ENCODE results near the gene NKD2.

Gene NKD2

DNA sequence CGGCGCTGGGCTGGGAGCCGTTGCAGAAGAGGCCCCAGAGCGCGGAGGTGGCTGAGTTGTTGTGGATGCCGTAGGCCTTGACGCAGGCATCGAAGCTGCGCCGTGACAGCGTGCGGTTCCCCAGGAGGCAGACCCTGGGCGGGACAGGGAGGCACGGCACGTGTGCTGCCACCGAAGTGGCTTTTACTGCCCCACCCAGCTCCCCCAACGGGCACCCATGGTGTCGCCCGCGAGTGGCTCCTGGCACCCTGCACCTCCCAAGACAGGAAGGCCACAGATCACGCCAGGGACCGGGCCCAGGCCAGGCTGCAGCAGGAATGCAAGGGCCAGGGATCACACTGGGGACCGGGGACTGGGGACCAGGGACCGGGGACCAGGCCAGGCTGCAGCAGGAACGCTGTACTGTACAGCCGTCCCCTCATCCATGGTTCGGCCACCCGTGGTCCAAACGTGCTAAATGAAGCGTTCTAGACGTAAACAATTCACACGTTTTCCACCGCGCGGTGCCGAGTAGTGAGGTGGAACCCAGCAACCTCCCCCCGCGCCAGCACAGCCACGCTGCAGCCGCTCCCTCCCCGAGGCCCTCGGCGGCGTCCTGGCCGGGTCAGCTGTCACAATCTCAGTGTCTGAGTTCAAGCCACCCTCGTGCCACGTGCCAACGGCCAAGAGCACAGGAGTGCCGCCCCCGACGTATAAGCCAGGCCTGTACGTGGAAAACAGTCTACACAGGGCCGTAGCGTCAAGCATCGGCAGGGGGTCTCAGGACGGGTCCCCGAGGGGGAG is 75.4 kb downstream of the NKD2 start:
- H3K4me1 ChIP-seq: no peaks in the 10 kb centered on the region
- no peak for DNase-seq
- intact Hi-C loops (cut with DNase I; ENCODE audit: low total_unique reads): no loop called here
- H3K4me3 ChIP-seq: no peak overlapping the region
- H3K9me3 ChIP-seq: no peaks in the 10 kb centered on the region
- no peaks in the 10 kb centered on the region for H3K27me3 ChIP-seq
- no peak overlapping the region for H3K27ac ChIP-seq
- H3K36me3 ChIP-seq: peaks cover 8 to 90% (median 65%) of the 10 kb centered on the region in 3 donors
- TF ChIP-seq, protein P1, sequence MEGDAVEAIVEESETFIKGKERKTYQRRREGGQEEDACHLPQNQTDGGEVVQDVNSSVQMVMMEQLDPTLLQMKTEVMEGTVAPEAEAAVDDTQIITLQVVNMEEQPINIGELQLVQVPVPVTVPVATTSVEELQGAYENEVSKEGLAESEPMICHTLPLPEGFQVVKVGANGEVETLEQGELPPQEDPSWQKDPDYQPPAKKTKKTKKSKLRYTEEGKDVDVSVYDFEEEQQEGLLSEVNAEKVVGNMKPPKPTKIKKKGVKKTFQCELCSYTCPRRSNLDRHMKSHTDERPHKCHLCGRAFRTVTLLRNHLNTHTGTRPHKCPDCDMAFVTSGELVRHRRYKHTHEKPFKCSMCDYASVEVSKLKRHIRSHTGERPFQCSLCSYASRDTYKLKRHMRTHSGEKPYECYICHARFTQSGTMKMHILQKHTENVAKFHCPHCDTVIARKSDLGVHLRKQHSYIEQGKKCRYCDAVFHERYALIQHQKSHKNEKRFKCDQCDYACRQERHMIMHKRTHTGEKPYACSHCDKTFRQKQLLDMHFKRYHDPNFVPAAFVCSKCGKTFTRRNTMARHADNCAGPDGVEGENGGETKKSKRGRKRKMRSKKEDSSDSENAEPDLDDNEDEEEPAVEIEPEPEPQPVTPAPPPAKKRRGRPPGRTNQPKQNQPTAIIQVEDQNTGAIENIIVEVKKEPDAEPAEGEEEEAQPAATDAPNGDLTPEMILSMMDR (IDR thresholded peaks at IDR 0.05): no peak

DNA sequence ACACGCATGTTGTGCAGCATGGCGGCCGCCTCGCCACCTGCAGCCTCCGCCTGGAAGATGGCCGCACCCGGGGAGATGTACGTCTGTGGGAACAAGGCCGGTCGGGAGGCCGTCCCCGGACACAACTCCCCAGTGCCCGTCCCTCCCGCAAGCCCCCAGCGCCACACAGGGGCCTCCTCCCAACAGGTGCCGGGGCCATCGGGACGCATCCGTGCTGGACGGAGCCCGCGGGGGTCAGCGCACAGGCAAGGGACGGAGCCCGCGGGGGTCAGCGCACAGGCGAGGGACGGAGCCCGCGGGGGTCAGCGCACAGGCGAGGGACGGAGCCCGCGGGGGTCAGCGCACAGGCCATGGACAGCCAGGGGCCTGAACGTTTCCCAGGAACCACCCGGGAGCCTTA is 76.8 kb downstream of the NKD2 start:
- H3K9me3 ChIP-seq: no peaks in the 10 kb centered on the region
- intact Hi-C loops (cut with DNase I; ENCODE audit: low total_unique reads): no loop called here
- H3K27me3 ChIP-seq: no peaks in the 10 kb centered on the region
- no peak overlapping the region for H3K4me3 ChIP-seq
- H3K27ac ChIP-seq: no peak overlapping the region
- no peaks in the 10 kb centered on the region for H3K4me1 ChIP-seq
- TF ChIP-seq, protein P1 (IDR thresholded peaks at IDR 0.05): no peak
- DNase-seq: no peak
- peaks cover 8 to 86% (median 61%) of the 10 kb centered on the region in 3 donors for H3K36me3 ChIP-seq

DNA sequence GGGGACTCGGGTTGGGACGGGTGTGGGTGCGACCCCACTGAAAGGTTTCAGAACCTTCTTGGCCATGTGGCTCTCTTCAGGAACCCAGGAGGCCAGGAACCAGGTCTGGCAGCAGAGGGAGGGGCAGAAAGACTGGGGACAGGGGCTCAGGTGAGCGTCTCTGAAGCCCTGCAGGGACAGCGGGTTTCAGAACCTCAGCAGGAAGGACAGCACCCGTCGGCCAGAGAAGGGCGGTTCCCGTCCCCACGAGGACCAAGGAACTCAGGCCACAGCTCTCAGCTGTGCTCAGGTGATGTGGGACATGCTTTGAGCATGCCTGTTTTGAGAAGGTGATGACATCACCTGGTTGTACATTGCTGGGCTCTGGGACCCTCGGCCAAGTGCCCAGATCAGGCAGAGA is 77.5 kb downstream of the NKD2 start:
- intact Hi-C loops (cut with DNase I; ENCODE audit: low total_unique reads): no loop called here
- Histone ChIP-seq H3K4me3 (no peak overlapping the region), H3K9me3 (no peaks in the 10 kb centered on the region), H3K27ac (no peak overlapping the region), H3K36me3 (peaks cover 8 to 86% (median 60%) of the 10 kb centered on the region in 3 donors), H3K27me3 (no peaks in the 10 kb centered on the region), H3K4me1 (no peaks in the 10 kb centered on the region)
- no peak for DNase-seq
- TF ChIP-seq, protein P1 (IDR thresholded peaks at IDR 0.05): no peak

DNA sequence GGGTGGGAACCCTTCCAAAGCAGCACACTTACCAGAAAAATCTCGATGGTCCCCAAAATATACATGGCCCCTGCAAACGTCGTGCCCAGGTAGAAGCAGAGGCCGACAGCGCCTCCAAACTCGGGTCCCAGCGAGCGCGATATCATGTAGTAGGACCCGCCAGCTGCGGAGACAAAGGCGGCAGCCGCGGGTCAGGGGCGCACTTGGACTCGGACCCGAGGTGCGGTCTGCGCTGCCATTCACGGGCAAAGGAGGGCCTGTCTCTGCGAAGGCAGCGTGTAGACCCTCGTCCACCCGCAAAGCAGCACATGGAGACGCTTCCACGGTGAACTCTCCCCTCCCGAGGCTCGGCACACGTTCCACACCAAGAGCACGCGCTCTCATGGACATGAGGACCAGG is 78.3 kb downstream of the NKD2 start:
- intact Hi-C loops (cut with DNase I; ENCODE audit: low total_unique reads): no loop called here
- H3K36me3 ChIP-seq: peaks cover 4 to 86% (median 59%) of the 10 kb centered on the region in 3 donors
- no peak for DNase-seq
- no peaks in the 10 kb centered on the region for H3K27me3 ChIP-seq
- no peaks in the 10 kb centered on the region for H3K4me1 ChIP-seq
- no peak overlapping the region for H3K4me3 ChIP-seq
- no peaks in the 10 kb centered on the region for H3K9me3 ChIP-seq
- TF ChIP-seq, protein P1 (IDR thresholded peaks at IDR 0.05): no peak
- no peak overlapping the region for H3K27ac ChIP-seq

DNA sequence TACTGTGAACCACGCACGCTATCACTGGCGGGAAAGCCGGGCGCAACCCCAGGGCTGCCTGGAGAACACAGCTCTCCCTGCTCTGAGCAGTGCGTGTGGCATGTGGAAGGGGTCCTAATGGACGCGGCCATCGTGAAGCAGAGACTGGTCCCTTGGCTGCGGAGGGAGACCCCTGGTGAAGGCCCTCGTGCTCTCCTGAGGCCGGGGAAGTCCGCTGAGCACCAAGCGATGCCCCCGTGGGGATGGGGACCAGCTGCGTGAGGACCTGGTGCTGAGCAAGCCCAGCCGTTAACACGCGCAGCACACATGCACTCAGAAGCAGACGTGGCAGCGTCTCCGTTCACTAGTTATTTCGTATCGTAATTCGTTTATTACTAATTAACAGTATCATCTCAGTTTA is 78.8 kb downstream of the NKD2 start:
- Histone ChIP-seq H3K36me3 (peaks cover 4 to 88% (median 61%) of the 10 kb centered on the region in 3 donors), H3K4me3 (no peak overlapping the region)

More for the DNA sequence above, 78.8 kb downstream of the NKD2 start:
- Histone ChIP-seq H3K9me3 (no peaks in the 10 kb centered on the region), H3K4me1 (no peaks in the 10 kb centered on the region), H3K27me3 (no peaks in the 10 kb centered on the region), H3K27ac (no peak overlapping the region)
- TF ChIP-seq, protein P1 (IDR thresholded peaks at IDR 0.05): no peak
- intact Hi-C loops (cut with DNase I; ENCODE audit: low total_unique reads): no loop called here
- DNase-seq: no peak

Data from tibial artery (tissue), 4 donors.